CD14-positive monocyte (primary cell): ENCODE measurements around the gene TRIM3. TPM values are rescaled to one million over a fixed set of nuclear protein-coding genes. Genes with fewer than 3 reads are reported as not detected.

Source experiments
- DNase-seq, 3 donors: peaks; one replicate each; pipeline ENCODE4 v3.0.0-alpha.2; 2011 to 2022
- H2AFZ ChIP-seq: 2 replicates; pipeline ENCODE4 v1.6.0; 2012; ENCODE audit warnings: mild to moderate bottlenecking, low read depth, low read length, inconsistent platforms; ENCODE audit not compliant: insufficient read depth, poor library complexity, severe bottlenecking
- H3K27ac ChIP-seq, 2 donors: 1 replicate in 1 of 2; 2 replicates in 1 of 2; pipeline ENCODE4 v1.5.1; 2012 to 2013; ENCODE audit warnings: low read length in 2 of 2, control low read depth in 1 of 2, inconsistent platforms in 1 of 2, low read depth in 1 of 2, mild to moderate bottlenecking in 1 of 2
- H3K27me3 ChIP-seq, 2 donors: one replicate each; pipeline versions ENCODE4 v1.6.0 to v1.6.1; 2011 to 2013; ENCODE audit warnings: low read length in 2 of 2; ENCODE audit not compliant: control insufficient read depth in 2 of 2, insufficient read depth in 2 of 2
- H3K36me3 ChIP-seq, 2 donors: replicated peaks in 1 of 2; 1 replicate in 1 of 2; 2 replicates in 1 of 2; pipeline versions ENCODE4 v1.5.1 to v1.6.1; 2012 to 2013; ENCODE audit warnings: low read length in 2 of 2, control low read depth in 1 of 2, inconsistent platforms in 1 of 2, mild to moderate bottlenecking in 1 of 2; ENCODE audit not compliant: insufficient read depth in 2 of 2, control insufficient read depth in 1 of 2
- H3K4me1 ChIP-seq, 2 donors: 1 replicate in 1 of 2; 2 replicates in 1 of 2; pipeline versions ENCODE4 v1.5.1 to v1.6.1; 2012 to 2013; ENCODE audit warnings: low read length in 2 of 2, control low read depth in 1 of 2, inconsistent platforms in 1 of 2, mild to moderate bottlenecking in 1 of 2, moderate library complexity in 1 of 2; ENCODE audit not compliant: insufficient read depth in 2 of 2, control insufficient read depth in 1 of 2
- H3K4me2 ChIP-seq: replicated peaks from 2 replicates; pipeline ENCODE3; 2012; ENCODE audit warnings: low read length, moderate library complexity, mild to moderate bottlenecking; ENCODE audit not compliant: poor library complexity, severe bottlenecking; ENCODE audit errors: extremely low read depth
- H3K4me3 ChIP-seq, 3 experiments: fragments of 200-600 bp in 1 of 3; sonication (generic) in 1 of 3; replicated peaks in 1 of 3; 1 replicate in 2 of 3; 2 replicates in 1 of 3; pipeline ENCODE4 v1.5.1; 2011 to 2013; ENCODE audit warnings: low read length in 3 of 3, mild to moderate bottlenecking in 3 of 3, control low read depth in 2 of 3, low read depth in 2 of 3, inconsistent platforms in 1 of 3, moderate library complexity in 1 of 3
- H3K79me2 ChIP-seq: 2 replicates; pipeline ENCODE4 v1.6.0; 2012; ENCODE audit warnings: mild to moderate bottlenecking, control low read depth, inconsistent platforms, low read length, moderate library complexity; ENCODE audit not compliant: insufficient read depth
- H3K9ac ChIP-seq: 2 replicates; pipeline ENCODE4 v1.6.0; 2017; ENCODE audit warnings: low read length, mild to moderate bottlenecking; ENCODE audit not compliant: insufficient read depth, poor library complexity, severe bottlenecking
- H3K9me3 ChIP-seq, 2 donors: replicated peaks in 1 of 2; 1 replicate in 1 of 2; 2 replicates in 1 of 2; pipeline versions ENCODE4 v1.5.1 to v1.6.1; 2012 to 2013; ENCODE audit warnings: low read length in 2 of 2, control low read depth in 1 of 2; ENCODE audit not compliant: control insufficient read depth in 1 of 2, insufficient read depth in 1 of 2
- H4K20me1 ChIP-seq: 2 replicates; pipeline ENCODE4 v1.6.0; 2012; ENCODE audit warnings: mild to moderate bottlenecking, low read length, control low read depth, moderate library complexity; ENCODE audit not compliant: insufficient read depth
- H3K27ac Mint-ChIP-seq, 7 donors: one replicate each; pipeline ENCODE4 v1.8.0; 2020; ENCODE audit warnings: mild to moderate bottlenecking in 7 of 7, mixed read lengths in 7 of 7, moderate library complexity in 6 of 7, inconsistent platforms in 2 of 7
- H3K27me3 Mint-ChIP-seq, 3 donors: one replicate each; pipeline ENCODE4 v1.8.0; 2021 to 2022; ENCODE audit warnings: low read depth in 3 of 3, mild to moderate bottlenecking in 3 of 3, mixed read lengths in 3 of 3, moderate library complexity in 3 of 3, inconsistent platforms in 1 of 3
- H3K36me3 Mint-ChIP-seq, 2 donors: one replicate each; pipeline ENCODE4 v1.8.0; 2020; ENCODE audit warnings: mixed read lengths in 2 of 2, inconsistent platforms in 1 of 2, mild to moderate bottlenecking in 1 of 2
- H3K4me1 Mint-ChIP-seq: one replicate; pipeline ENCODE4 v1.8.0; 2020; ENCODE audit warnings: mild to moderate bottlenecking, mixed read lengths
- H3K4me3 Mint-ChIP-seq, 2 donors: one replicate each; pipeline ENCODE4 v1.8.0; 2020; ENCODE audit warnings: mild to moderate bottlenecking in 2 of 2, mixed read lengths in 2 of 2, moderate library complexity in 1 of 2
- H3K9me3 Mint-ChIP-seq, 7 donors: one replicate each; pipeline ENCODE4 v1.8.0; 2020 to 2022; ENCODE audit warnings: mixed read lengths in 7 of 7, mild to moderate bottlenecking in 6 of 7, moderate library complexity in 6 of 7, inconsistent platforms in 2 of 7
- CTCF ChIP-seq: fragments of 200-600 bp; IDR thresholded peaks from one replicate; pipeline ENCODE4 v1.8.0; 2022; ENCODE audit warnings: antibody characterized with exemption, mild to moderate bottlenecking
- WGBS: methylation state at CpG from one replicate; pipeline ENCODE4 v1.1.5; 2013; ENCODE audit warnings: missing lambda C conversion rate; ENCODE audit not compliant: insufficient coverage; 5-methylcytosine and 5-hydroxymethylcytosine counted together
- intact Hi-C, 2 donors: fragments of 100-400 bp; cut with micrococcal nuclease; formaldehyde crosslinking; loops; one replicate each; pipeline versions ENCODE4 v1.15.0 to v1.15.1; 2023
- polyA plus RNA-seq, 3 donors: library from polyadenylated mRNA; depleted of rRNA in 1 of 3; unstranded in 2 of 3; stranded (reverse) in 1 of 3; fragments of 300-500 nt in 2 of 3; fragments of >200 nt in 1 of 3; fragmentation: Illumina TruSeq in 2 of 3; gene quantifications; 1 replicate in 2 of 3; 2 replicates in 1 of 3; pipeline ENCODE4 v1.2.3, GENCODE V29; 2012 to 2021

The TRIM3 gene
- polyA plus RNA-seq, 3 donors = 1.7 to 36.2 (median 3.3) TPM

- H3K4me1 Mint-ChIP-seq = peaks cover 5% of the 10 kb centered on the region
- H3K9me3 ChIP-seq = no peaks in the 10 kb centered on the region
- no peaks in the 10 kb centered on the region for H3K36me3 ChIP-seq
- peaks cover 26 to 36% of the 10 kb centered on the region in 2 donors for H3K4me1 ChIP-seq
- H3K79me2 ChIP-seq = no peaks in the 10 kb centered on the region
- H3K9ac ChIP-seq = peak within 1 kb of the TSS; percentile 68
- H3K9me3 Mint-ChIP-seq = peaks cover 0 to 4% (median 0%) of the 10 kb centered on the region in 7 donors
- intact Hi-C loops = no loop called here
- H3K27me3 Mint-ChIP-seq = peaks cover 30 to 42% (median 40%) of the 10 kb centered on the region in 3 donors
- peak within 1 kb of the TSS; percentile 90 for H3K4me2 ChIP-seq
- H2AFZ ChIP-seq = peak within 1 kb of the TSS; percentile 94
- no peak within 1 kb of the TSS for H3K27ac ChIP-seq
- DNase-seq = peak; percentile 22 to 37 (median 24)
- peaks cover 42 to 53% of the 10 kb centered on the region in 2 donors for H3K27me3 ChIP-seq
- no peak for TF ChIP-seq CTCF
- H3K4me3 Mint-ChIP-seq = peak within 1 kb of the TSS; percentile 74 to 84
- WGBS = under 1% methylated on average over 54 of the region's 75 CpGs
- H3K36me3 Mint-ChIP-seq = peaks cover 0 to 5% of the 10 kb centered on the region in 2 donors
- peak within 1 kb of the TSS in 2 of 7 donors; percentile 3 to 48 for H3K27ac Mint-ChIP-seq
- peak within 1 kb of the TSS; percentile 37 to 89 (median 79) for H3K4me3 ChIP-seq
- no peaks in the 10 kb centered on the region for H4K20me1 ChIP-seq
These were observed 54.6 kb downstream of the TRIM3 start, which contains the start of gene APBB1 for GRCh38 chr11:6419009-6419631. APBB1 (minus strand) TSS chr11:6419094; CDS start chr11:6411347, 7,747 bp downstream.

- Histone ChIP-seq H3K79me2 (no peaks in the 10 kb centered on the region), H3K4me1 (peaks cover 26 to 36% of the 10 kb centered on the region in 2 donors)
- H3K4me3 Mint-ChIP-seq = peak overlapping the region in 1 of 2 donors; percentile 36
These were observed 55.2 kb downstream of the TRIM3 start for GRCh38 chr11:6418557-6419008.

More at GRCh38 chr11:6418557-6419008, 55.2 kb downstream of the TRIM3 start:
- Mint-ChIP-seq H3K27ac (no peak overlapping the region), H3K36me3 (peaks cover 0 to 5% of the 10 kb centered on the region in 2 donors), H3K9me3 (peaks cover 0 to 4% (median 0%) of the 10 kb centered on the region in 7 donors), H3K27me3 (peaks cover 26 to 39% (median 36%) of the 10 kb centered on the region in 3 donors), H3K4me1 (peaks cover 5% of the 10 kb centered on the region)
- 3% methylated on average over 20 of the region's 38 CpGs for WGBS
- DNase-seq = no peak
- peak overlapping the region; percentile 94 for H2AFZ ChIP-seq
- H3K4me3 ChIP-seq = peak overlapping the region; percentile 37 to 89 (median 79)
- H3K9me3 ChIP-seq = no peaks in the 10 kb centered on the region
- peaks cover 39 to 49% of the 10 kb centered on the region in 2 donors for H3K27me3 ChIP-seq
- no peak for TF ChIP-seq CTCF
- peak overlapping the region; percentile 68 for H3K9ac ChIP-seq
- intact Hi-C loops = no loop called here
- no peak overlapping the region for H3K27ac ChIP-seq
- no peaks in the 10 kb centered on the region for H3K36me3 ChIP-seq
- H4K20me1 ChIP-seq = no peaks in the 10 kb centered on the region
- H3K4me2 ChIP-seq = peak overlapping the region; percentile 90
